GM19240 (cell line): ENCODE measurements around the gene TAP1.
A peak's percentile ranks its signal among the peaks of the same experiment; 100 is the strongest.

Experiments
- DNase-seq: peaks from one replicate; pipeline ENCODE4 v3.0.0; 2011; ENCODE audit warnings: low spot score; ENCODE audit not compliant: insufficient read length

The TAP1 gene

DNA sequence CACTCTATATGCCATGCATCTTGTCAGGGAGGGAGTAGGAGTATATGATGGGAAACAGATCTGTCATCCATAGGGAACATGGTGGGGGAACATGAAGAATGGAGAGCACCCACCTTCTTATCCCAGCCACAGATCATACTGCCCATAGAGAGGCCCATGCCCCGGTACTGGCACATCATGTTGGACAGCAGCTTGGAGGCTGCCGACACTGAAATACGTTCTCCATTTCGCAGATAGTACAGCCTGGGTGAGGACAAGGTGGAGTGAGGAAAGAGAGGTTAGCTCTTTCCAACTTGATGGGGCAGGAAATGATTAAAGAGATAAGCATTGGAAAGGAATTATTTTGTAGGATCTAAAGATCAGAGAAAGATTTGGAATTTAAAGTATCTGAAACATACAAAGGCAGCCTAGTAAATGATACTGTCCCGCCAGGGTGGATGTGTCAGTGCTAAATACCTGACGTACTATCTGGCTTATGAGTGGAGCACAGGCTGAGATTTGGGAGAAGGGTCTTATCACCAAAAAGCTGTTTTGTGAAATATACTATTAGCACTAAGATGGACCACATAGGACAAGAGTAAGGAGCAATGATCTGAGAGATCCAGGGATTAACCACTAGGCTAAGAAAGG lies 11.4 kb downstream of the TAP1 start:
- DNase-seq: no peak

DNA sequence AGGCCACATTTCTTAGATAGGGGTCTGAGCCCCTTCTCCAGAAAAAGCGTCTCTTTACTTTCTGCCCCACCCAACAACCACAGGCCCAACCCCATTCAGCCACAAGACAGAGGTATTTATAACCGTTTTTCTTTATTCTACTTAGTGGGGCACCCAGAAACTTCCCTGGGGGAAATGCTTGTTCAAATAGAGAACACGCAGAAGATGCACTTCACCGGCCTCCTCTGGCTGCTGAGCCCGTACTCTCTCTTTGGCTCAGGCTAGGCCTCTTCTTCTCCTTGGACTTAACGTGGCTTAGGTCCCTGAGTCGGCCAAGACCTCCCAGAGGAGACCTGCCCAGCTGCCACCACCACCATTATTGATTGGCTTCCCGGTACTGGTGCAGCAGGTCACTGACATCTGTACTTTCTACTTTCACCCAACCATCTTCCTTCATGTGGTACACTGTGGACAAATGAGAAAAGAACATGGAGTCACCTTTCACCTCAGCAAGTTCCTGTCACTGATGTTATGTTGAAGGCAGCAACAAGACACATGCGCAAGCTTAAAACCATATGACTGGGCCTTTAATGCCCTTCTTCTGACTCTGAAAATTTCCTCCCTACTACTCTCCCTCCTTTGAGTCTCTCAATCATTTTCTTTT lies 12.8 kb downstream of the TAP1 start:
- DNase-seq: no peak

DNA sequence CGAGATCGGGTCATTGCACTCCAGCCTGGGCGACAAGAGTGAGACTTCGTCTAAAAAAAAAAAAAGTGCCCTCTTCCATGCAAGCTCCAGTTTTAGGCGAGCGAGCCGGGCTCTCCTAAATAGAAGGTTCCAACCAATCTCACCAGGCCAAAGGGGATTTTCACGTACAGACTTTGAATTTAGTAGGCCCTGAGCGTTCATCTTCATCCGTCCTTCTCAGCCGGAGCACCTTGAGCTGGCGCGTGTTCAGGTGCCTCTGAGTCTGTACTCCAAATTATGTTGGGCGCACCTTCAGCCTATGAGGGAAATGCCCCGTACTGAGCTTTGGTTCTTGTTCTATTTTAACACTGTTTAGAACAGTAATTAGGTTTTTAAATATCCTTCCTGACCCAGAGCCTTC lies 14.1 kb downstream of the TAP1 start:
- no peak for DNase-seq

- peak; percentile 77 for DNase-seq
These were observed 15.2 kb downstream of the TAP1 start, which contains the start of gene TAP2 for GRCh38 chr6:32838114-32838958. TSS of gene TAP2 (minus strand) at chr6:32838739. CDS start at chr6:32838233, 506 bp downstream.

DNA sequence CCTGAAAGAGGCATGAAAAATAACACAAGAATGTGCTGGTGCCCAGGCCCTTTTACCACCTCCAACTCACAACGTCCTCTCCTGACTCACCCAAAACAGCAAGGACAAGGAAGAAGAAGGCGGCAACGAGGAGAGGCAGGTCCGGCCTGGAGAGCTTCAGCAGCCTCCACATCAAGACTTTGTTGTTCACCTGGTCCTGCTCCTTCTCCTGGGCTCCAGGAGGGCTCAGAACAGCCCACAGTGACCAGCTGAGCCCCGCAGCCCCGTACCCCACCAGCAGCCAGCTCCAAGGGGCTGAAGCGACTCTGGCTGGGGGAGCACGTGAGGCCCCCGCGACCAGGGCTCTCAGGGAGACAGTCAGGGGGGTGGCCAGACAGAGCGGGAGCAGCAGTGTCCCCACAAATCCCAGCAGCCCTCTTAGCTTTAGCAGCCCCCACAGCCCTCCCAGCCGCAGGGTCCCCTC lies 15.8 kb downstream of the TAP1 start:
- DNase-seq: no peak

DNA sequence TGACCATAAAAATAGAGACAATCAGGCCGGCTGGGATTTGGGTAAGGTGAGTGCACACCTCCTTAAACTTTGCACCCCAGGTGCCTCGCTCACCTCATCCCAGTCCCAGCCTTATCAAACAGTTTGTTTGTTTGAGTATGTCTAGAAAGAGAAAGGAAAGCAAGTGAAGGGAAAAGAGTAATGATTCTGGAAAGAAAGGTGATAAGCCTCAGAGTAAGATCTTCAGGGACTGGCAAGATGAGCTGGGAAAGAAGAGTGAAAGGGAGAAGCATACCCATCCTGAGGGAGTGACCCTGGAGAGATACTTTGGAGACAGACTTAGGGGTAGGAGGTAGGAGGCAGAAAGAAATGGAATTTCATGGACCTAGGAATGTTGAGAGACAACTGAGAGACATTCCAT lies 16.6 kb downstream of the TAP1 start:
- DNase-seq: no peak

DNA sequence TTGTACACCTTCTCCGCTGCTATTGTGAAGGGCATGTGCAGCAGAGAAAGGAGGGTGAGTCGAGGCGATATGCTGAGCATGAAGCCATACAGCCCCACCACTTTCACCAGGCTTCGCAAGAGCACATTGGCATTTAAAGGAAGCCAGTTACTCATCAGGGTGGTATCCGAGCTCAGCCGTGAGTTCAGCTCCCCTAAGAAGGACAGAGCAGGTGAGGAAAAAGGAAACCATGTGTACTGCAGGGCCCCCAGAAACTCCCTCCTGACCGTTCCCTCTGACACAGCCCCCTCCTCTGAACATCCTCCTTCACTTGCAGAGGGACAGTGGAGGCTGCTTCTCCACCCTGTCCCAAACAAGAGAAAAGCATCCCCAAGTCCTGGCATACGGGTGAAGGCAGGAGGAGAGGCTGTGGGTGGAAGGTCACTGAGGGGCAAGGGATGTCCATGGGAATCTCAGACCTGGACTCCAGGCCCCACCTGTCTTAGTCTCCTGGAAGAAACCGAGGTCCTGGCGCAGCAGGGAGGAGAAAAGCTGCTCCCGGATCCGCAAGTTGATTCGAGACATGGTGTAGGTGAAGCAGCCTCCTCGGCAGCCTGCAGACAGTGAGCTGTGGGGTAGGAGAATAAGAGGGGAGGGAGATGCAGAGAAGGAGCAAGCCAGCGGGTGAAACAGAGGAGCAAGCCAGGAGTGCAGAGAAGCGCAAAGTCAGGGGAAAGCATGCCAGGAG lies 18.2 kb downstream of the TAP1 start:
- DNase-seq: no peak

DNA sequence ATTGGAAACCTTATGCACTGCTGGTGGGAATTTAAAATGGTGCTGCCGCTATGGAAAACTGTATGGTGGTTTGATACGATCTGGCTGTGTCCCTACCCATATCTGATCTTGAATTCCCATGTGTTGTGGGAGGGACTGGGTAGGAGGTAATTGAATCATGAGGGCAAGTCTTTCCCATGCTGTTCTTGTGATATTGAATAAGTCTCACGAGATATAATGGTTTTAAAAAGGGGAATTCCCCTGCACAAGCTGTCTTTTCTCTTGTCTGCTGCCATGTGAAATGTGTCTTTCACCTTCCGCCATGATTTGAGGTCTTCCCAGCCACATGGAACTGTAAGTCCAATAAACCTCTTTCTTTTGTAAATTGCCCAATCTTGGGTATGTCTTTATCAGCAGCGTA lies 19.8 kb downstream of the TAP1 start:
- no peak for DNase-seq

DNA sequence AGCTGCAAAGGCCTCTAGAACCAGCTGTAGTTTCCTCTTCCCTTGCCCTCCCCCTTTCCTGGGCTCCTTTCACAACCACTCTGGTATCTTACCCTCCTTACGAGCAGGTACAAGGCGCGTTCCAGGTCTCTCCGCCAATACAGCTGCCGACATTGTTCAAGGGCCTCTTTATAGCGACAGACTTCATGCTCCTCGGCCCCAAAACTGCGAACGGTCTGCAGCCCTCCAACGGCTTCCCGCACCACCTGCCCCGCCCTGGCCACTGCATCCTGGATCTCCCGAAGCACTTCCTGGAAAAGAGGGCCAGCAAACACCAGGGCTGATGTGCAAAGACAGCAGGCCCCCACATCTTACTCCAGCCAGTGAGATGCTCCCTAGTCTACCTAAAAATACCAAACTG lies 21.0 kb downstream of the TAP1 start:
- no peak for DNase-seq

DNA sequence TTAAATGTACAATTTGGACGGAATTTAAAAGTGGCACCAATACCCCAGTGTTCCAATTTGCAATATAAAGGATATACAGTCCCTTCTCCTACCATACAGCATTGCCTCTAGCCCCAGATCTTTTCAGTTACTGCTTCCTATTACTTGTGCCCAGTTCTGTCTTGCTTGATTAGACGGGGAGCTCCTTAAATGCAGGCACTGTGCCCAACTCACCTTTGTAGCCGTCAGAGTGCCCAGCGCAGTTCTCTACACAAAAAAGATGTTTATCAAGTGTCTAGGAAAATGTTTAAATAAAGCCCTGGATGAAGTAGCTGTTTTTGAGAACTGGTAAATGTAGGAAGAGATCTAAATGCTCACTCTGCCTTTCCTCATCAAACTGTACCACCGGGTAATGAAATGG lies 22.6 kb downstream of the TAP1 start:
- DNase-seq: no peak

GRCh38 chr6:32830017-32830416 lies 23.5 kb downstream of the TAP1 start:
- DNase-seq: no peak

DNA sequence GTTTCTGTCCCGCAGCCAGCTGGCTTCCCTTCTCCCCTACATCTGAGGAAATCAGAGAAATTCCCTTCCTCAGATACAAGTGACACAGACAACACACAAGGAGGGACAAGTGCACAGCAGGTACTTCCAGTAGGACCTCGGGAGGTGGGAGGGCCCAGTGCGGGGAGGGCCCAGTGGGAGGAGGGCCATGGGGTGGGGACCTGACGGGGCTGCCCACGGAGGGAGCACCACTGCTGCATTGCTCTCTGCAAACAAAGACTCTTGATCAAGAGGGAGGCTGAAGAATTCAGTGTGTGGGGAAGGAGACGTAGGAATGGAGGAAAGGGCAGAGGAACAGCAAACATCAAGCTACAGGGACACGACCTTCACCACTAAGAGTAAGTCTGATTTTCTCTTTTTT lies 24.0 kb downstream of the TAP1 start:
- DNase-seq: no peak

DNA sequence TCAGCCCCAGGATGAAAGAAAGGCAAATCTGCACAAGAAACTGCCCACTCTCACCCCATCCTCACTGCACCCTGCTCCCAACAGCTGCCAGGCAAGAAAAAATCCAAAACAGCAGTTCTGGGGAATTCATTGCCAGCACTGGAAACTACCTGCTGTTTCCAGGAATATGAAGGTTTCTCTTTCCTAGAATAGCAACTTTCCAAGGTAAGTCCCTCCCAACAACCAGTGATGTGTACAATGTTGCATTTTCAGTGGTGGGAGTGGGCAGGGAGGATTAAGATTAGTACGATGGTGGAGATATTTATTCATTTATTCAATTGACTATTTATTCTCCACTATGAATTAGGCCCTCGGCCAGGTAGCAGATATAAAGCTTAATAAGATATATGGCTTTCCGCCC lies 26.5 kb downstream of the TAP1 start:
- no peak for DNase-seq

DNA sequence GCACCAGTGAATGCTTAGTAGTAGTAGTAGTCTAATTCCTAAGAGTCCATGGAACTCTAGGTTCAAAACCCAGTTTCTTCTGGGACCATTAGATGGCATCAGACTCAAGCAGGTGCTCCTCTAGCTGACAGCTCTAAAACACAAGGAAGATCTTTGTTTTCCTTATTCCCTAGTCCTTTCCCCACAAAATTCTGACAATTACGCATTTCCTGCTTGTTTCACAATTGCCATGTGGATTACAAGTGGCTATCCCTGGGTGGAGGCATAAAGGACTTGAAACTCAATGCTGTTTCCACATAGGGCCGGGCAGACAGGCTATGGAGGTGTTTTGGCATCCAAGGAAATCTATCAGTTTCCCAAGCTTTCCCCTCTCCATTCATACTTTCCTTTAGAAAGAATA lies 27.5 kb downstream of the TAP1 start:
- DNase-seq: no peak

DNA sequence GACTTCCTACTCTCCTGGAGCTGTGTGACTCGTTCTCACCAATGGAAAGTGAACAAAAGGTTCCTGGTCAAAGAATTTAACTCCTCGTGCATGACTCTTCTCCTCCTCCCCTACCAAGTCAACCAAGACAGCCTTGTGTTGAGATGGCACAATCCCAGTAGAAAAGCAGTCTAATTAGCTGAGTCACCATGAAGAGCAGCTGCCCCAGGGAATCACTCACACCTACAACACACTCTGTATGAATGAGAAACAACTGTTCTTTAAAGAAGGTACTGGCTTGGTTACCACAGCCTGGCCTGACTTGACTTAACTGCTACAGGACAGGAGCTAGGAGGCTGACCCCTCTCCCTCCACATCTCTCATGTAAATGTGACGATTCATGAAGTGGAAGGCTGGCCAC lies 33.8 kb downstream of the TAP1 start:
- DNase-seq: no peak

DNA sequence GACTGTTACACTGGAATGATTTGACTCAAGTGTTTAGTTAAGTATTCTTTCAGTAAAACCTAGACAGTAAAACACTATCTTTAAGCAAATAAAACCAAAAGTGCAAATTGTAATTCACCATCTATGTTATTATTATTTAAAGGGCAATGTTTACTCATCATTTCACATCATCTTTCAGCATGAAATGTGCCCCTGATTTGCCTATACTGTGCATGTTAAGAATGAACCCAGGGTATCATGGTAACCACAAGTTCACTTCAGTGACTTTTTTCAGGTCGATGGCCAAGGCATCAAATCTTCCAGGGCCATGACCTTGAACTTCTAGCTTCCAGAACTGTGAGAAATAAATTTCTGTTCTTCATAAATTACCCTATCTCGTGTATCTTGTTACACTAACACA lies 34.6 kb downstream of the TAP1 start:
- no peak for DNase-seq

DNA sequence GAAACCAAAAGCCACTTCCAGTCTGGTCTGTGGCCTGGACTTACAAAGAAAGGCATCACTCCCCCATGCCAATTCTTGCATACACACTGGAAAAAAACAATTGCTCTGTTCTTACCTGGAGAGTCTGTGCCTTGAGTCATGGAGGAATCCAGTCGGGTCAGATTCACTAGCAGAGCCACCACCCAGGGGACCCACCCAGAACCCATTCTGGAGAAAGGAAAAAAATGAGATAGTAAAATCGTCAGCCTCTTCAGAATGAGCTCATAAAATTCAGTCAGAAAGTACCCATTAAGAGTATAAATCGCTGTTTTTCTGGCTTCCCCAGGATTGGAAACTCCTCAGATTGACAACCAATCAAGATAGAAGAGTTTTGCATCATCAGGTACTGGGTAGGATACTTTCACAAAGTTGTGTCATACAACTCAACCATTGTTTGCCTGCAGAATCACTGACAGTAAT lies 36.7 kb downstream of the TAP1 start, which contains the start of gene HLA-DOB:
TSS of gene HLA-DOB (minus strand) at position 257 of the 459 bp plus-strand sequence. CDS start at position 206, 51 bp downstream.
- no peak for DNase-seq

- DNase-seq: no peak
These were observed 37.5 kb downstream of the TAP1 start for GRCh38 chr6:32815996-32816395.

GRCh38 chr6:32815115-32815514 lies 38.4 kb downstream of the TAP1 start:
- no peak for DNase-seq

- DNase-seq: no peak
These were observed 39.4 kb downstream of the TAP1 start for GRCh38 chr6:32814145-32814544.

DNA sequence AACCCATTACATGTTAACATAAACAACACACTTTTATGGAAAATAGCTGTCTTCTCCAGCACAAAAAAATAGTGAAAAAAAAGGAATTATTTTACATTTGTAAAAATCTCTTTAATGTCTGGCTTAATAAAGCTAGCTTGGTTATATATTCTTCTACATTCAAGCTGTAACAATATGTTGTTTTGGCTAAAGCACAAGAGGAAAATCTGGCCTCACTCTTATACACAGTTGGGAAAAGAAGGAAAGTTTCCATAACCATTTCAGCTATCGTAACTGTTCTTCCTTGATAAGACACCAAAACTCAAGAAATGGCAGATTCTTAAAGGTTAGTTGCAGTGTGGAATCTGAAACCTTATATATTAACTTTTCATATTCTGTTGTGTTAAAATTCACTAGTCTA lies 44.3 kb downstream of the TAP1 start:
- DNase-seq: no peak
